Anterior cingulate cortex (tissue), 58 donors: Measurements from ENCODE around the gene NDUFA7.
"Not testable (repeated sequence)": the region's sequence is repeated elsewhere in the genome, so short reads cannot be mapped to it uniquely, and the experiment has no call there.

Experiments
- DNase-seq, 58 donors: peaks; one replicate each; lab custom pipeline; 2025; lab: John Stamatoyannopoulos, UW

The NDUFA7 gene

GRCh38 chr19:8342684-8343482 lies 21.7 kb upstream of the NDUFA7 start, which contains the start of gene KANK3:
Gene KANK3, minus strand, starts transcription at chr19:8343262. Its CDS starts 5,434 bp downstream, at chr19:8337828.
- DNase-seq = peak in 56 of 58 donors; percentile 10 to 93 (median 74)

DNA sequence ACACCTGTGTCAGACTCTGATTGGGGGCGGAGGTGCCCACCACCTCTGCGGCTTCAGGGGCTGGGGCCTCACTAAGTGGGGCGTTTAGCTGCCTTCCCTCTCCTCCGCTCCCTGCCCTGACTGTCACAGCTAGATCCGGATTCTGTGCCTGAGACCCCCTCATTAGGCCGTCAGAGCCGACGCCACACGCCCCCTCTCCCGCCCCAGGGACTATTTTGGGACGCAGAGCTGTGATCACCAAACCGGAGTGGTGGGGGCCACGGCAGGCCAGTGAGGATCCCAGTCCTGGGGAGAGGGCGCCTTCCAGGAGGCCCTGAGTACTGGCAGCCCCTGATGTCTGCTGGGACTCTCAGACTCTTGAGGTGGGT lies 21.1 kb upstream of the NDUFA7 start:
- DNase-seq = no peak

GRCh38 chr19:8341504-8341903 lies 20.3 kb upstream of the NDUFA7 start:
- not testable (repeated sequence) for DNase-seq

DNA sequence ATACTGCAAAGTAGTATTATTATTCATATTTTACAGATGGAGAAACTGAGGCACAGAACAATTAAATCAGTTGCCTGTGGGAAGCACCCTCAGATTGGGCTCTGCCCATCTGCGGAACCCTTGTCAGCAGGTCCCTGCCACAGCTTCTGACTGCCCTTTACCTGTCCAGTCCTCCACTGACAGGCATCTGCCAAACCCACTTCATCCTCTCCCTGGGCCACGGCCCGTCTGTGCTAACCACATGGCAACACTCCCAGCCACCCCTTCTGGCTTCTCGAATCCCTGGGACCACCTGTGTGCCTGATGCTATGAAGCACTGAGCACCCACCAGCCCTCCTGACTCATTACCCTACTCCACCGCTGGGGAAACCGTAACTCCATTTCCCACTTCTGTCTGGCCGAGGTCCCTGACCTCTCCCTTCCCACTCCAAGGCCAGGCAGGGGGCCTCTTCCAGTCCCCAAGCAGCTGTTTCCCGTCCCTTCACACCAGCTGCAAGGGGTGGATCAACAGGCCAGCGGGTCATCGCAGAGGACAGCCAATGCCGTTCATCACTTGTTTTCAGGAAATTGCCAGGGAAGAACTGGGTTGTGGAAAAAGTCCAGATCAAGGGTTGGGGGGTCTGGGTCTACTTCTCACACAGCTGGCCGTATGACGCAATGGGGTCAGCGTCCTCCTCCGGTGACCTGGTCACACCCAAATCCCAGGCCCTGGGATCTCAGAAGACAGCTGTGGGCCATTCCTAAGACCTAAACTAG lies 19.3 kb upstream of the NDUFA7 start:
- DNase-seq = no peak

GRCh38 chr19:8338835-8339234 lies 17.7 kb upstream of the NDUFA7 start:
- no peak for DNase-seq

DNA sequence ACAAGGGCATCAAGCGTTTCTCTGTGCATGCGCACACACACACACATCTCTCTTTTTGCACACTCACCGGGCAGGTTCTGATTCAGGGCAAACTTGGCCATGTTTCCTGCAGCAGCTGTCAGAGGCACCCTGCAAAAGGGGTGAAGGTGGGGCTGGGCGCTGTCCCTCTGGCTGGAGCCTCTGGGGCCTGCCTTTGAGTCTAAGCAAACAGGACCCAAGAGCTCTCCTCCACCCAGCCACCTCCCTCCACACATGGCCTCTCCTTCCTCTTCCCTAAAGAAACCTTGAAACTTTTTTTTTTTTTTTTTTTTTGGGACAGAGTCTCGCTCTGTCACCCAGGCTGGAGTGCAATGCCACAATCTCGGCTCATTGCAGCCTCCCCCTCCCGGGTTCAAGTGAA lies 16.6 kb upstream of the NDUFA7 start:
- no peak for DNase-seq

GRCh38 chr19:8336660-8337059 lies 15.5 kb upstream of the NDUFA7 start:
- DNase-seq = no peak

GRCh38 chr19:8336072-8336569 lies 14.9 kb upstream of the NDUFA7 start:
- no peak for DNase-seq

- no peak for DNase-seq
These were observed 14.3 kb upstream of the NDUFA7 start for GRCh38 chr19:8335343-8336071.

GRCh38 chr19:8334458-8335342 lies 13.5 kb upstream of the NDUFA7 start:
- peak in 10 of 58 donors; percentile 4 to 27 (median 12) for DNase-seq

GRCh38 chr19:8333767-8334457 lies 12.7 kb upstream of the NDUFA7 start:
- no peak for DNase-seq

- DNase-seq = no peak
These were observed 12.0 kb upstream of the NDUFA7 start for GRCh38 chr19:8332976-8333766.

- DNase-seq = no peak
These were observed 10.2 kb upstream of the NDUFA7 start for GRCh38 chr19:8331263-8331845.

- no peak for DNase-seq
These were observed 8.8 kb upstream of the NDUFA7 start for GRCh38 chr19:8329996-8330395.

DNA sequence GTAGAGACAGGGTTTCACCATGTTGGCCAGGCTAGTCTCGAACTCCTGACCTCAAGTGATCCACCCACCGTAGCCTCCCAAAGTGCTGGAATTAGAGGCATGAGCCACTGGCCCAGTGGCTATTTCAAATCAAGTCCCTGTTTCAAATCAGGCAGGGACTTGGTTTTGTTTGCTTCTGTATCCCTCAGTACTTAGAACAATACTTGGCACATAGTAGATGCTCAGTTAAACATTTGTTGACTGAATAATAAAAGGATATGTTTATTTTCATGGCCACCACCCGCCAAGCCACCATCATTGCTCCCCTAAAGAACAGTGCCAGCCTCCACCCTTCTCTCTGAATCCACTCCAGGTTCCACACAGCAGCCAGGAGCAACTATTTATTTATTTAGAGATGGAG lies 4.3 kb upstream of the NDUFA7 start:
- no peak for DNase-seq

DNA sequence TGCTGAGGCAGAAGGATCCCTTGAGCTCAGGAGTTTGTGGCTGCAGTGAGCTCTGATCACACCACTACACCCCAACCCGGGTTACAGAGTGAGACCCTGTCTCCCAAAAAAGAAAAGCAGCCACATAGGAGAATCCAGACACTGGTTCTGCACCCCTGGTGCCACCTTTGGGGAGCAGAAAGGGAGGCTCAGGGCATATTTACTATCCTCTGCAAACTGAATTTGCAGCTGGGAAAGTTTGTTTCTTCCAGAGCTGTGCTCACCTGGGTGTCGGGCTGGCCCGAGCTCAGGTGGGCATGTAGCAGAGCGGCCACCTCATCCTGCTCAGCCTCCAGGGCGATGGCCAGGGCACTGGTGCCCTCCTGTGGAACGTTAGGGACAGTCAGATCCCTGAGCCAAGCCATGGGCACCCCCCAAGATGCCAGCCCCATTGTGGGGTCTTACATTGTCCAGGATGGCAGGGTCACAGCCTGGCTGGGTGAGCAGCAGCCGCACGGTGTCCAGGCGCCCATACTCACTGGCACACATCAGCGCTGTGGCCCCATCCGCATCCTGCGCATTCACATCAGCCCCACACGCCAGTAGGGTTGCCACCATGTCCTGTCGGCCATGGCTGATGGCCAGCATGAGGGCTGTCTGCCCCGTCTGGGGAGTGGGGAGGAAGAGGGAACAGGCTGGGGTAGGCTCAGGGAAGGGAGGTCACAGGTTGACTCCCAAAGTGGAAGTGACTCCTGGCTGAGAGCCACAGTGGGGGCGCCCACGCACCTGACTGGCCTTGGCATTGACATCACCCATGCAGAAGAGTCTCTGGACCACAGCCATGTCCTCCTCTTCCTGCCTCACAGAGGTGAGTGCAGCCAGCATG lies 3.2 kb upstream of the NDUFA7 start:
- no peak for DNase-seq

DNA sequence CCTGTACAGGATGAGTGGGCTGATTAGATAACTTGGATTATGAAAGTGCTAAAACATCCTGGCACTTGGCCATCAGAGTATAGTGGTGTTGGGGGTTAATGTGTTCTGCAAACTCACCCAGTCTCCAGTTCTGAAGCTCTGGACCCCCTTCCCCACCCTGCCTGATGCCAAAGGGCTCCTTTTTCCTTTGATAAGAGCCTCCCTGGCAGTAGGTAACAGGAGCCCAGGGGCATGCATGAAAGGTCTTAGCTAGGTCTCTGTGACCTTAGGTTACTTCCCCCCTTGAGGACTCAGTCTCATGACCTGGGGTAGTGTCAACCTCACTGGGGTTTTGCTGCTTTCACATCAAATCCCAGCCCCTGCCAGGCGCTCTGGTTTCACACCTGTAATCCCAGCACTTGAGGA lies 2.6 kb upstream of the NDUFA7 start:
- no peak for DNase-seq
